Common myeloid progenitor, CD34-positive (primary cell): ENCODE measurements around the gene SNAPC1.

Source experiments
- CTCF ChIA-PET: fragments of 350-600 bp; sonication (Branson Sonifier 250); formaldehyde crosslinking; loops from one replicate; lab custom pipeline; 2021; ENCODE audit warnings: antibody characterized with exemption; lab: Charles Lee
- POLR2A ChIA-PET: fragments of 350-600 bp; sonication (Branson Sonifier 250); formaldehyde crosslinking; loops from one replicate; lab custom pipeline; 2021; ENCODE audit warnings: antibody characterized with exemption; lab: Charles Lee
- DNase-seq, 3 donors: peaks; one replicate each; pipeline versions ENCODE4 v3.0.0 to v3.0.0-alpha.2; 2013
- H3K27ac ChIP-seq, 2 experiments: 1 replicate in 1 of 2; 2 replicates in 1 of 2; pipeline ENCODE4 v1.7.0; 2013; ENCODE audit warnings: inconsistent platforms in 2 of 2, low read length in 2 of 2, mild to moderate bottlenecking in 2 of 2, low read depth in 1 of 2, moderate library complexity in 1 of 2; ENCODE audit not compliant: severe bottlenecking in 2 of 2, insufficient read depth in 1 of 2, poor library complexity in 1 of 2
- H3K27me3 ChIP-seq, 5 experiments: replicated peaks in 2 of 5; 1 replicate in 3 of 5; 2 replicates in 2 of 5; pipeline versions ENCODE4 v1.6.1 to v1.7.0; 2013; ENCODE audit warnings: low read length in 4 of 5, mild to moderate bottlenecking in 2 of 5, moderate library complexity in 2 of 5, inconsistent platforms in 1 of 5; ENCODE audit not compliant: insufficient read depth in 5 of 5, control insufficient read depth in 4 of 5
- H3K36me3 ChIP-seq, 4 experiments: 1 replicate in 2 of 4; 2 replicates in 2 of 4; pipeline versions ENCODE4 v1.6.1 to v1.7.0; 2013; ENCODE audit warnings: low read length in 3 of 4, control low read depth in 1 of 4, mild to moderate bottlenecking in 1 of 4; ENCODE audit not compliant: control insufficient read depth in 4 of 4, insufficient read depth in 4 of 4
- H3K4me1 ChIP-seq, 4 experiments: 1 replicate in 3 of 4; 2 replicates in 1 of 4; pipeline versions ENCODE4 v1.6.1 to v1.7.1; 2013; ENCODE audit warnings: low read length in 3 of 4, mild to moderate bottlenecking in 3 of 4, control low read depth in 1 of 4, inconsistent platforms in 1 of 4, moderate library complexity in 1 of 4; ENCODE audit not compliant: control insufficient read depth in 4 of 4, insufficient read depth in 4 of 4; ENCODE audit errors: control extremely low read depth in 1 of 4
- H3K4me3 ChIP-seq, 7 experiments: 1 replicate in 4 of 7; 2 replicates in 3 of 7; pipeline versions ENCODE4 v1.5.1 to v1.7.0; 2013; ENCODE audit warnings: mild to moderate bottlenecking in 7 of 7, low read length in 6 of 7, moderate library complexity in 6 of 7, inconsistent platforms in 2 of 7, low read depth in 2 of 7, control low read depth in 1 of 7; ENCODE audit not compliant: insufficient read depth in 4 of 7, control insufficient read depth in 1 of 7; ENCODE audit errors: extremely low read depth in 1 of 7
- H3K9me3 ChIP-seq, 5 experiments: 1 replicate in 4 of 5; 2 replicates in 1 of 5; pipeline versions ENCODE4 v1.6.1 to v1.7.1; 2013; ENCODE audit warnings: low read length in 4 of 5, mild to moderate bottlenecking in 2 of 5, inconsistent platforms in 1 of 5, low read depth in 1 of 5, moderate library complexity in 1 of 5; ENCODE audit not compliant: control insufficient read depth in 4 of 5, insufficient read depth in 2 of 5; ENCODE audit errors: control extremely low read depth in 1 of 5
- WGBS: methylation state at CpG from one replicate; pipeline ENCODE4 v1.1.5; 2013; ENCODE audit not compliant: insufficient coverage; 5-methylcytosine and 5-hydroxymethylcytosine counted together

Gene SNAPC1

GRCh38 chr14:61813096-61813606, 50.9 kb downstream of the SNAPC1 start:
- Histone ChIP-seq H3K27me3 (peaks cover 13 to 68% (median 31%) of the 10 kb centered on the region in 5 experiments), H3K4me1 (peaks cover 0 to 8% (median 6%) of the 10 kb centered on the region in 4 experiments), H3K9me3 (peaks cover 0 to 2% (median 0%) of the 10 kb centered on the region in 5 experiments), H3K27ac (no peak overlapping the region), H3K4me3 (peak overlapping the region in 6 of 7 experiments; percentile 38 to 74 (median 61)), H3K36me3 (no peaks in the 10 kb centered on the region)
- POLR2A ChIA-PET, result no interaction called here
- DNase-seq, result no peak
- CTCF ChIA-PET, result interaction anchor here (0.7 to 2.1 kb wide), 3 partner anchors 17 to 51 kb away, joined by 3 to 9 read pairs (median 3); partner anchors contain the start of gene SNAPC1
- 20% methylated on average over 24 of the region's 25 CpGs for WGBS

- H3K9me3 ChIP-seq, result peaks cover 0 to 4% (median 3%) of the 10 kb centered on the region in 5 experiments
- no peaks in the 10 kb centered on the region for H3K36me3 ChIP-seq
- H3K27me3 ChIP-seq, result peaks cover 0 to 7% (median 2%) of the 10 kb centered on the region in 5 experiments
- no peak for DNase-seq
- H3K4me1 ChIP-seq, result no peaks in the 10 kb centered on the region
- CTCF ChIA-PET, result no interaction called here
- WGBS, result 92% methylated on average over 2 of the region's 2 CpGs
- H3K27ac ChIP-seq, result no peak overlapping the region
- POLR2A ChIA-PET, result no interaction called here
- no peak overlapping the region for H3K4me3 ChIP-seq
Measured at GRCh38 chr14:61822458-61822857, 60.2 kb downstream of the SNAPC1 start.

- Histone ChIP-seq H3K27me3 (no peaks in the 10 kb centered on the region), H3K9me3 (no peaks in the 10 kb centered on the region), H3K36me3 (no peaks in the 10 kb centered on the region), H3K27ac (no peak overlapping the region), H3K4me3 (no peak overlapping the region), H3K4me1 (no peaks in the 10 kb centered on the region)
- no CpG with 5 or more reads among the region's 3 CpGs for WGBS
- no peak for DNase-seq
- CTCF ChIA-PET, result interaction anchor here (1.3 to 1.5 kb wide), 2 partner anchors 101 to 363 kb away, joined by 3 read pairs; no protein-coding TSS in a partner anchor
- POLR2A ChIA-PET, result no interaction called here
Measured at GRCh38 chr14:61832783-61833182, 70.6 kb downstream of the SNAPC1 start.

GRCh38 chr14:61836184-61836583, 74.0 kb downstream of the SNAPC1 start:
- ChIA-PET POLR2A (no interaction called here), CTCF (interaction anchor here (0.8 to 3.9 kb wide), 17 partner anchors 15 to 569 kb away, joined by 3 to 36 read pairs (median 4); no protein-coding TSS in a partner anchor)

GRCh38 chr14:61836807-61837206, 74.6 kb downstream of the SNAPC1 start:
- ChIA-PET POLR2A (interaction anchor here (0.6 kb wide), 1 partner anchor 23 kb away, joined by 3 read pairs; no protein-coding TSS in a partner anchor), CTCF (interaction anchor here (0.8 to 3.9 kb wide), 32 partner anchors 12 to 569 kb away, joined by 3 to 36 read pairs (median 5); no protein-coding TSS in a partner anchor)
- WGBS, result no CpG with 5 or more reads among the region's 1 CpG
- no peaks in the 10 kb centered on the region for H3K4me1 ChIP-seq
- no peaks in the 10 kb centered on the region for H3K9me3 ChIP-seq
- no peak for DNase-seq
- H3K27ac ChIP-seq, result no peak overlapping the region
- no peak overlapping the region for H3K4me3 ChIP-seq
- H3K36me3 ChIP-seq, result no peaks in the 10 kb centered on the region
- peaks cover 0 to 3% (median 0%) of the 10 kb centered on the region in 5 experiments for H3K27me3 ChIP-seq

More at GRCh38 chr14:61836184-61836583, 74.0 kb downstream of the SNAPC1 start:
- 88% methylated on average over 1 of the region's 3 CpGs for WGBS
- peaks cover 0 to 3% (median 0%) of the 10 kb centered on the region in 5 experiments for H3K27me3 ChIP-seq
- H3K4me3 ChIP-seq, result no peak overlapping the region
- no peaks in the 10 kb centered on the region for H3K4me1 ChIP-seq
- no peaks in the 10 kb centered on the region for H3K36me3 ChIP-seq
- no peaks in the 10 kb centered on the region for H3K9me3 ChIP-seq
- DNase-seq, result no peak
- no peak overlapping the region for H3K27ac ChIP-seq

GRCh38 chr14:61837336-61838229, 75.4 kb downstream of the SNAPC1 start:
- H3K4me1 ChIP-seq, result no peaks in the 10 kb centered on the region
- H3K4me3 ChIP-seq, result no peak overlapping the region
- H3K36me3 ChIP-seq, result no peaks in the 10 kb centered on the region
- CTCF ChIA-PET, result interaction anchor here (0.6 to 3.9 kb wide), 49 partner anchors 8 to 559 kb away, joined by 3 to 36 read pairs (median 4); partner anchors contain the start of gene SNAPC1
- POLR2A ChIA-PET, result interaction anchor here (0.5 to 0.6 kb wide), 2 partner anchors 24 to 109 kb away, joined by 3 read pairs; no protein-coding TSS in a partner anchor
- peak; percentile 76 to 88 (median 81) for DNase-seq
- no peak overlapping the region for H3K27ac ChIP-seq
- no peaks in the 10 kb centered on the region for H3K9me3 ChIP-seq
- H3K27me3 ChIP-seq, result peaks cover 0 to 3% (median 0%) of the 10 kb centered on the region in 5 experiments
- 69% methylated on average over 7 of the region's 10 CpGs for WGBS
